Activated CD4-positive, alpha-beta T cell treated with anti-CD3 and anti-CD28 coated beads, Interleukin-10, Interleukin-2, amounts not matched to agents 100 ng/mL and 50 ng/mL, durations not matched to agents 16 hours and 8 hours (primary cell): ENCODE measurements around the gene TAS2R41.
"Not testable (repeated sequence)": the region's sequence is repeated elsewhere in the genome, so short reads cannot be mapped to it uniquely, and the experiment has no call there.

Source experiments
- DNase-seq: peaks from one replicate; pipeline ENCODE4 v3.0.0-alpha.2; 2020

Gene TAS2R41

DNA sequence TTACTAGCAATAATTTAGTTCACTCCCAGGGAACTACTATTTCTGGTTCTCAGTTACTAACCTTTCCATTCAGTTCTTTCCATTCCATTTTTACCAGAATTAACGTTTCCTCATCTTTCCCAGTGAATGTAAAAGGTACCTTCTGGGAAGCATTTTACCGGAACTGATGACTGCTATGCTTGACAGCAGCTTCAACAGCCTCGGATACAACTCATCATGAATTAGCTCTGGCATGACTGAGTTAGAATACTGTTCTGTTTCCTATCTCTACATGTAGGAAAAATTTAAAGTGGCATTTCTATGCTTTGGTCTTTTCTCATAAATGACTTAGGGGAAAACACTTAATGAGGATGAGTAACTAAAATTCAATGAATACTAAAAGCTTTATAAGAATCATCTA lies 18.6 kb downstream of the TAS2R41 start:
- no peak for DNase-seq

DNA sequence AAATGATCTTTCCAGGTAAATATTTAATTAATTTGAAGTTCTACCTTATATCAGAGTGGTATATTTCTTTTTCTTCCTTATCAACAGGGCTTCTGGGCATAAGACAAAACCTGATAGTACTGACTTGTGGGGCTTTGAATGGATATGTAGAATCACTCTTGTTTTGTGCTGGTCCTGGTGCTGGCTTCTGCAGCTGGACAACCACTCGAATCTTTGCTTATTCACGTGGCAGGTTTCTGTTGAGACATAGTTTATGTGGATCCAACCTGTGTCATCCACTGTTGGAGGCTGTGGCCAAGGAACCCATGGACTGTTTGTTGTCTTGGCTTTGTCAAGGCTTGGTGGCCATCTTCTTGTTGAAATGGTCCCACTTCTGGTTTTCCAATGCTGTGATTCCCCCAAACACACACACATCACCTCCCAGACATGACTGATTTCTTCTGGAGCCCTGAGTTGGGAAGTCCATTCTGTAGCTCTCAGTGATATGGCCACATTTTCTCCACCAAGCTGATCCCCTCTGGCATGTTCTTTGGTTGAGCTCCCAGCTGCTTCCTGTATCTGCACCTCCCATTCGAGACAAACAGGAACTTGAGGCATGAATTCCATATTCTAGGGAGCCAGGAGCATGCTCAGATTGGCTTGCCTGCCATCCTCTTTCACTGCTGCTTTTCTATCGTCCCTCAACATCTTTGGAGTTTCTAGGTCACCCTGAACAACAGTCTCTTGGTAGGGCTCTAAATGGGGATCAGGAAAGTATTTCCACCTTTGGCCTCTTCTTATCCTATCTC lies 19.5 kb downstream of the TAS2R41 start:
- DNase-seq = no peak

DNA sequence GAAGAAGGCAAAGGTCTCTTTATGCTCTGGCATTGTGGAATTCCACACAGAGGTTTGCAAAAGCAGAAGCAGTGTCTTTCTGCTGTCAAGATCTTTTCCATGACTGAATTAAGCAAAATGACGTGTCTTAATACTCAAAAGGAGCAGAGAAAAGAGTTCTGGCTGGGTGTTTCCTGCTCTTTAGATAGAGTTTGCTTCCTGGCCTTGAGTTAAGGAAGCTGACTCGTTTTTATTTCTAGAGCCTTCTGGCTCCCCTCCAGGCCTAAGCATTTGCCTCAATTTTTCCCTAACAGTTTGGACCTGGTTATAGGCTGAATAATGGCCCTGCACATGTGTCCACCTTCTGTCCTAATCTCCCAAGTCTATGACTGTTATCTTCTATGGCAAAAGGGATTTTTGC lies 21.6 kb downstream of the TAS2R41 start:
- no peak for DNase-seq

DNA sequence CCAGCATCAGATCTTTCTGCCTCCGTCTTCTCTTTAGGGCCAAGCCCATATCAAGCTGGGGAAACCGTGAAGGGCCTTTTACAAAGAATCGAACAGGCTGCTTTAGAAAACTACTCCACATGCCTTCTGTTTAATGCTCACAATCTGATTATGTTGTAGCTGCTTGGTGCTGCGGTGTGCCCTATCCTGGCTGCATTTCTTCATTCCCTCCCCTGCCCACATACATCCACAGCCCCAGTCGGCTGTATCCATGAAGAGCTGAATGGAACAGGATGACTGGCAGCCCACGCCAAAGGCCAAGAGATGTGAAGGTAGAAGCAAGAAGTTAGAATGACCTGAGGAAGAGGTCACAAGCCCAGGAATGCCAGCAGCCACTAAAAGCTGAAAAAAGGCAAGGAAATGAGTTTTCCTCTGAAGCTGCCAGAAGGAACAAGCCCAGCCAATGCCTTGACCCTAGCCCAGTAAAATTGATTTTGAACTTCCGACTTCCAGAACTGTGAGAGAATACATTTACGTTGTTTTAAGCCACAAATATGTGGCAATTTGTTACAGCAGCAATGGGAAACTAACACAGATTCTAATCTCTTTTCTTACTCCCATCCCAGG lies 22.2 kb downstream of the TAS2R41 start:
- DNase-seq = no peak

DNA sequence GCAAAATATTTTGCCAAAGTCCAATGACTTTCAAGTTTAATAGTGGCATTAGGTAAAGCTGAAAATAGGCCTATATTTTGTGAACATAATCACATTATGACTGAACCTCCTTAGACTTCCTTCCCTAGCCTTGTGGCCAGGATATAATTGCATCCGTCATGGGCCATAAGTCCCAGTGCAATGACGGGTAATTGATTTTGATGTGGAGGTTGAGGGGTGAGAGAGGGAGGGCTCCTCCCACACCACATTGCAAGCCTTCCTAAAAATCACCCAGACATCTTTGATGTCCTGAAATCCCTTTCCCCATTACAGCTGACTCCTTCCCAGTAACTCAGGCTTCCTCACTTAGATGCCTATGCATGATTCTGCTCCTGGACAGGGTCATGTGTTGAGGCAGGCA lies 25.6 kb downstream of the TAS2R41 start:
- DNase-seq = no peak

DNA sequence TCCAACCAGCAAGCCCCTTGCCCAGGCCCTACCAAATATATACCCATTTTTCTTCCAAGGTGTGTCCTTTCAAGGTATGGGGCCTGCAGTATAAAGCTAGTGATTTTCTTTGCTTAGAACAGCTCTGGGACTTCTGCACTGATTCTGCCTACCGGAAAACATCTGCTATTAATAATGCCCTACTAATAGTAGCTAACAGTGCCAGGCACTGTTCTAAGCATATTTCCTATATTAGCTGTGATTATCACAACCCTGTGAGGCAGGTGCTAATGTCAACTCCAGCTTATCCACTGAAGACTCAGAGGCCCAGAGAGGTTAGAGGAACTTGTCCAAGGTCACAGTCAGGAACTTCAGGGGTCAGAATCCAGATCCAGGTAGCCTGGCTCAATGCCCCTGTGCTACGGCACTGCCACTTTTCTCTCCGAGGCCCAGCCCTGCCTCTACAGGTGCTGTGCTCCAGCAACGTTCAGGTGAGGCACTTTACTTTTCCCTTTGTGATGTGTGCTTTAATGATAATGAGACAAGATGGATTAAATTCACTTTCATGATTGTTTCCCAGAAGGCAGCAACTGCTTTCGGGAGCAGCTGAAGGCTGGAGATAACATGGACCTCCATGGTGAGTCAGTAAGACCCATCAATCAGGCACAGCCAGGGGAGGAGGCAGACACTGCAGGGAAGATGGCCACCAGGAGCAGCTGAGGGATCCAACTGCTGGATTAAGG lies 26.7 kb downstream of the TAS2R41 start:
- DNase-seq = no peak

DNA sequence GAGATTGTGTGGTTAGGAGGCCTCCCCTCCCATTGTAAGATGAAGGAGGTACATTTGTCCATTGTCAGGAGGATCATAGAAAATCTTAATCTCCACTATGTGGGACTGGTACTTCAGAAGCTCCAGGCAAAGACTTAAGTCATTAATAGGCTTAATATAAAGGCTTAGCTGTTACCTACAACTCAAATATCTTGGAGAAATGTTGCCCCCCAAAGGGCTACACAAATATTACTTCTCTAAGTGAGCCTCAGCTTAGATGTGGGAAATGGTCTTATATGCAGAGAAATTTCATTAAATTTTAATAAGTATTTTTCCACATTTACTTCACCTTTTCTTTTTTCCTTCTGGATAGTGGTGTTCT lies 27.2 kb downstream of the TAS2R41 start:
- no peak for DNase-seq

DNA sequence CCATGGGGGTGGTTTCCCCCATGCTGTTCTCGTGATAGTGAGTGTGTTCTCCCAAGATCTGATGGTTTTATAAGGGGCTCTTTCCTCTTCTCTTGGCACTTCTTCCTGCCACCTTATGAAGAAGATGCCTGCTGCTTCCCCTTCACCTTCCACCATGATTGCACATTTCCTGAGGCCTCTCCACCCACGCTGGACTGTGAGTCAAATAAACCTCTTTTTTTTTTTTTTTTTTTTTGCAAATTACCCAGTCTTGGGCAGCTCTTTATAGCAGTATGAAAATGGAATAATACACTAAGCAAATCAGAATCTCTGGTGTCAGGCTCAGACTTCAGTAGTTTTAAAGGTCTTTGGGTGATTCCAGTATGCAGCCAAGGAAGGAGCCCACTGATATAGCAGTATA lies 28.2 kb downstream of the TAS2R41 start:
- DNase-seq = no peak

DNA sequence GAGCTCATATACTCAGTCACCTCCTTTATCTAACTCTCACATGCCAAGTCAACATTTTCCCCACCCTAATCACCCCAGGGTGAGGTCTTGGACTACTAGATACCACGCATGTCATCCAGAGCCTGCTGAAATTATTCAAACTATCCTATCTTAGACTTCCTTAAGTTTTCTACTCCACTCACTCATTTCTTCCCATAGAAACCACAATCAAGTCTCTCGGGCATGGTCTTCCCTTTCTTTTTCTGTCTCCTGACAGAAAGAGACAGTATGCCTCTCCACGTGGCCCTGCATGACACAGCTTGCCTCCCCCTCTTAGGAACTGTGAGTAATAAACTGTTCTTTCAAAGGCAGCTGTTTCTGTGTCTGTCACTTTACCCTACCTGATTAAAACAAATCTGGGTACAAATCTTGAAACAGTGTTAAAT lies 29.4 kb downstream of the TAS2R41 start:
- no peak for DNase-seq

DNA sequence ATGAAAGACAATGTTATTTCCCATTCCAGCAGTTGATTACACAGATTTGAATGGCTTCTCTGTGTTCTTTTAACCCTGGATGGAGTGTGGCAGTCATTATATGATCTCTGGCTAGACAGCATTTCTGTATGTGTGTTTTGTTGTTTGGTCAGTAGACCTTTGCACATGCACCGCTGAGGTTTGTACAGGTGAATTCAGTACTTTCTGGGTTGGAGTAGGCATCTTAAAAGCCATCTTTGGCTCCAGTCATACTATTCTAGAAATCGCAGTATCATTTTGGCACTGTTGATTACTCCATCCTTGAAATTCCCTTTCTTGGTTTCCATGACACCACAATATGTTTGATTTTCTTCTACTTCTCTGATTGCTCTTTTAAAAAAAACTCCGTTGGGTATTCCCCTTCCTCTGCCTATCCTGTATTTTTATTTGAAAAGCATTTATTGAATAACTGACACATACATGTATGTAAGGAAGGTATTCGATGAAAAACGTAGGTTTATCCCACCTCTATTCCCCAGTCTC lies 29.9 kb downstream of the TAS2R41 start:
- no peak for DNase-seq

DNA sequence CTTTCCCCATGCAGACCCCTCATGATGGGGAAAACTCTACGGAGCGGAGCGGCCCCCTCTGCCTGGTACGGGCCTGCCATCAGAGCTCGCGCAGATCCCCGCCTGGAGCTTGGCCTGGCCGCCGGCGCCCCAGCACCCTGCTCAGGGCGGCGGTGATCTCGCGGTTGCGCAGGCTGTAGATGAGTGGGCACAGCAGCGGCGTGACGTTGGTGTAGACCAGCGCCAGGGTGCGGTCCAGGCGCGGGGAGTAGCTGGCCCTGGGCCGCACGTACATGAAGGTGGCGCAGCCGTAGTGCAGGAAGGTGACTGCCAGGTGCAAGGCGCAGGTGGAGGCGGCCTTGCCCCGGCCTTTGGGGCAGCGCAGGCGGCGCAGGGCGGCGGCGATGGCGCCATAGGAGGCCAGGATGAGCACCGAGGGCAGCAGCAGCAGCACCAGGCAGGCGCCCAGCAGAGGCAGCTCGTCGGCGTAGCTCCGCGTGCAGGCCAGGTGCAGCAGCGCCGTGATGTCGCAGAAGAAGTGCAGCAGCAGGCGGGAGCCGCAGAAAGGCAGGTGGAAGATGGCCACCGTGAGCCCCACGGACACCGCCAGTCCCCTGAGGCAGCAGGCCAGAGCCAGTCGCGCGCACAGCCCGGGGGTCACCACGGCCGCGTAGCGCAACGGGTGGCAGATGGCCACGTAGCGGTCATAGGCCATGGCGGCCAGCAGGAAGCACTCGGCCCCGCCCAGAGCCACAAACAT lies 33.4 kb downstream of the TAS2R41 start:
- DNase-seq = no peak

DNA sequence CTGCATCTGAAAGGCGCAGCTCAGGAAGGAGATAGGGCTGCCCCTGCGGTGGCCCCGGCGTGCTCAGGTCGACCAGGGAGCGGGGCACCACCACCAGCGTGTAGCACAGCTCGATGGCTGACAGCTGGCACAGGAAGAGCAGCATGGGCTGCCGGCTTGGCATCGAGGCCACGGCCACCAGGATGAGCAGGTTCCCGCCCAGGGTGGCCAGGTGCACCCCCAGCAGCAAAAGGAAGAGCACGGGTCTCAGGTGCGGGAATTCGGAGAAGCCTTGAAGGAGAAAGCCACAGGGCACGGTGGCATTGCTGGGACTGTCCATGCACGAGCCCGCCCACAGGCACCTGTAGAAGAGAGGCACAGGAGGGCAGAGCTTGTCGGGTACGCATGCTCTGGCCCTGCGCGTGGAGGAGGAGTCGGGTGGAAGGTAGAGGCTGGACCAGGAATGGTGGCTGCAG lies 33.9 kb downstream of the TAS2R41 start:
- DNase-seq = no peak

DNA sequence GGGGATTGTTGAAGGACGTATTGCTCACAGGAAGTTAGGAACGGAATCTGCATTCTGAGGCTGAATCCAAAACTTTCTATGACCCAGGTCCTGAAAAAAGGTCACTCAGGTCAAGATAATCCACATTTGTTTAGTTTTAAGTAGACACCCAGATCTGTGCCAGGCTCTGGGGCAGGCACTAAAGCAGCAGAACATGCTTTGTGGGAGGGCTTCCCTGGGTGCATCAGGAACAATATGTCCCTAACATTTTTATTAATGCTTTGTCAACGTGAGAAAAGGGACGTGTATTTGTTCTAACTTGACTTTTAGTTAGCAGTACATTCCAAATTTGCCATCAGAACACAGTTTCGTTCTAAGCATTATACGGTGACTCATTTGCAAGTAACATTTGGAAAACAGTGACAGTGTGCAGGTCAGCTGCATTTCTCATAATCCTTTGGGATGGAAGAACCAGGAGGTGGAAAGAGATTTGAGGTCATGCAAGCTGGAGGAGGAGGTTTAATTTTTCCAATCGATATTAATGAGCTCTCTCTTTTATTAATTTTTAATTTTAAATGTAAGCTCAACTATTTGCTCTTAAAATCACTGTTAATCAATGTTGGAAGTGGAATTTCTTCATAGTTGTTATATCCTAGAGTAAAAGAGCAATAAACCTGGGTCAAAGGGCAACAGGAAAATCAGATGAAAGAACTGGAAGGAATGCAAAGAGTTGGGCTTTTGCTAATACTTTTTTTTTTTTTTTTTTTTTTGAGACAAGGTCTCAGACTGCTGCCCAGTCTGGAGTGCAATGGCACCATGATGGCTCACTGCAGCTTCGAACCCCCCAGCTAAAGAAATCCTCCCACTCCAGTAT lies 35.0 kb downstream of the TAS2R41 start:
- DNase-seq = no peak

DNA sequence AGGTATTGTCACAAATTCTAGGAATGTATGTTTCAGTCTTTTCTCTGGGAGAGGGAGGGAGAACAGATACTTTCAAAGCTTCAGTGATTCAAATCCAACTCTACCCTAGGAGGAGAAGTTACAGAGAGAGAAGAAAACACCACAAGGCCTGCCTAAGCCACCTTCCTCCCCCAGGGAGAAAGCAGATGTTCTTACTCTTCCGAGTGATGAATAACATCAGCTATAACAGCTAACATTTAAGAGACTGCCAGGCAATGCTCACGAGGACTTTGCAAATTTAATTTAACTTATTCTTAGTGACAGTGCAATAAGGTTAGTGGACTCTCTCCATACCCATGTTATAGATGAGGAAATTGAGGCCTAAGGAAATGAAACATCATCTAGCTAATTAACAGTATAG lies 36.8 kb downstream of the TAS2R41 start:
- no peak for DNase-seq

DNA sequence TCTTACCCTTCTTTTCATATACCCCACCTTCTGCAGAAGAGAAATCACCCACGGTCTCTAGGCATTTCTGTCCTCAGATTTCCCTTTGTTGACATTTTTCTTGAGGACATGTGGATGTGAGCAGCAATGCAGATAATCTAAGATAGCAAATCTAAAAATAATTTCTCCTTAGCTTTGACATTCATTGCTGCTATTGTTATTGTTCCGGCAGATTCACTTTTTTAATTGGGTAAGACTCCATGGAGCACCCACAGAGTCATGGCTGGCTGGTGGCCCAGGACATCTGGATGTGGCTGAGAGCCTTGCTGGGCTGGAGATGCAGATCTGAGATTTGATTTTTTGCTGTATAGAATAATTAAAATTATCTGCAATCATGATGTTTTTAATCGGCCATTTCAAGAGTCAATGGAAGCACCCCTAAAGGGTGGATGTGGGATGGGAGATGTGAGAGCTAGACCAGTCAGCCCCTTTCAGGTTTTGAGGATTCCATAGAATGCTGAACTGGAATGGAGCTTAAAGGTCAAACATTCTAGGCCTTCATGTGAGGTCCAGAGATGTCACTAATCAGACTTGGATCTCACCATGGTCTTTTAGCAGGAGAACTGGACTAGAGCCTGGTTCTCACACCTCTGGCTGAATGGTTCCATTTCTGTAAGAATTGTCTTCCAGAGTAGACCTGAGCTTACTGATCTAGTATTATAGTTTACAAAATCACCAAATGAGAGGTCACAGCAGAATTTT lies 37.5 kb downstream of the TAS2R41 start:
- DNase-seq = no peak

DNA sequence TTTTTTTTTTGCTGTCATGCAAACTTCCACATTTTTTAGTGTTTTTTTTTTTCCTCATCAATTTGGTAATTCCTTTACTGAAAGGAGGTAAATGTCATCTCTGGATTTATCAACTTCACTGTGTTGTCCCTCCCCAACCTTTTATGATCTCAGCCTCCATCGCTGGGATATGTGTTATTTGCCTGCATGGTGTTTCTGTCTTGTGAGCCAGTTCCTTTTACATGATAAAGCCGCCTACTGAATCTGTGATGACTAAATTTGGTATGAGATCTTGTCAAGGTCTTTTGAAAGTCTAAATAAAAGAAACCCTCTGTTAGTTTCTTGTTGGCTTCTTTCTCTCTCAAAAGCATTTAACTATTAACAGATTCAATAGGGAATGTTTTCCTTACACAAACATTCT lies 39.3 kb downstream of the TAS2R41 start:
- DNase-seq = no peak

DNA sequence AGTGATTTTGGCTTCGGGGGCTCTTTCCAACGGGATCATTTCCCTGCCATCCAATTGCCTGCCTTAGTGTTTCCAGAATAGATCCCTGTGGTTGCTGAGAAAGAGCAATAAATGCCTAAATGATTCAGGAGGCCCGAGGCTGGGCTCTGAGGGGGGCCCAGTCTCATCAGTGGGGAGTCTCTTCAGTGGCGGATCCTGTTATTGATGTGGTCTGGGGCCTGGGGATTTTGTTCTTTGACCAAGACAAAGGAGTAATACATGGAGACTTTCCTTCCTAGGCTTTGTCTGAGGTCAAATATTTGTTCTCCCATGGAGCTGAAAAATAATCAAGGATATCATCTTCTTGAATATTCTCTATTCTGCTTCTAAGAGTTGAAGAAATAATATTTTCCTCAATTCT lies 40.8 kb downstream of the TAS2R41 start:
- DNase-seq = no peak

DNA sequence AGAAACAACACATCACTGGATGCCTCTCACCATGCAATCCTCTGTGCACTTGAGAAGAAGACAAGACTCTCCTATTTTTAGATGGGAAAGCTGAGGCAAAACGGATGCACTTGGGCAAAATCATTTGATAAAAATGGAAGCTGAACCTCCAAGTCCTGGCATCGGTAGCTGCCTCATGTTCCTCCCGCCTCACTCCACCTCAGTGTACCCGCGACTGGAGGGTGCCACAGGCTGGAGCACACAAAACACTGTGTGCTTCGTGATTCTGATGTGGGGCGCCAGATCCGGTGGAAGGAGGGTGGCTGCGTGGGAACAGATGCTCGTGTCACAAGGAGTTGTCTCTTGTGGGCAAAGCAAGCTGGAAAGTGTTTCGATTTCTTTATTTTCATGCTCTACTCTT lies 41.3 kb downstream of the TAS2R41 start:
- no peak for DNase-seq

DNA sequence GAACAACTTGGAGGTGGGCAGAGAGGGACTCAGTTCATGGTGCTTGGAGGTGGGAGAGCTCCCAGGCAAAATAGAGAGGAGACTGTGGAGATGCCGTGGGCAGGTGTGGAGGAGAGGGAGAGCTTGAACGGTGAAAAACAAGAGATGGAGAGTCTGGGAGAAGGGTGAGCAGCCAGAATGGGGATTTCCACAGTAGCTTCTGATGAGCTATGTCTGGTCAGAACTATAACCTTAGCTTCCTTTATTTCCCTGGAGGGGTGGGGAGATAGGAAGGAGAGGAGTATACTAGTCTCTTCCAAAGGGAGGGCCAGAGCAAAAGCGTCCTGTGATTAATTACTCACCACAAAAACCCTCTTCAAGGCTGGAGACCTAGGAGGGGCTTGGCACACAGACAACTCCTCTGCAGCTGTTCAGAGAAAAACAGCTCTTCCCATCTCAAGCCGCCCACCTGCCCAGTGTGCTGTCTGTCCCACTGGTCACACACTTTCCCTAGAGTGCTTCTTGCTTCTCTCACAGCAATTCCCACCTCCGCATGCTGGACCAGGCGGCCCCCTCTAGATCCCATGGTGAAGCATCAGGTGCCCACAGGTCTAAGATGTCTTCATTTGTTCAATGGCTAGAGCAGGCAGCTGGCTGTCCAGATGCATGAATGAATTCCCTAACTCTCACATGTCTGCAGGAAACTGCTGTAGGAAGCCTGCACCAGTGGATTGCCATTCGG lies 41.9 kb downstream of the TAS2R41 start:
- no peak for DNase-seq

DNA sequence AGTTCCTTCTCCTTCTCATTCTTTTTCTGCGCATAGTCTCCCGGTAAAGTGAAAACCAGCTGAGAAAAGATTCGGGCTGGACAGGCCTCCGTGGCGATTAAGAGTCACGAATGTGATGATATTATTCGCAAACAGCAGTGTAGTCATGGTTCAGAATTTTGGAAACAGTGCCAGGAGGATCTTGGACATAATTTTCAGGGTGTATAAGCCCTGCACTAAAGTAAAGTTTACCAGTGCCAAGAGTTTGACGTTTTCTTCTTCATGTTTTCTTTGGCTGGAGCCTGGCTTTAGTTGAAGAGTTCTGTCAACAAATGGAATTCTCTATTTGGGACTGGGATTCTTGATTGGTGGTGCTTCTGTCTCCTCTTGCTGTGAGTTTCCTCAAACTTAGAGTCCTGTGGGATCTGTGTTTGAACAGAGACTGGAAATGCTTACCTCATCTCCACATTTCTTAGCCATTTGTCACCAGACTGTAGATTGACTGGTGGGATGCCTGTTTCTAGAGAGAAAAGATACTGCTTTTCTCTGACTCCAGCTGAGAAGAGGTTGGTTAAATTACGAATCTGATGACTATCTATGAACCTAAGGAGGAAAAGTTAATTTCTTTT lies 44.7 kb downstream of the TAS2R41 start:
- not testable (repeated sequence) for DNase-seq
